ENCODE data around the gene FILIP1.

- TF ChIP-seq CTCF (IDR thresholded peaks at IDR 0.05): no peak
- no peak for TF ChIP-seq POLR2A (IDR thresholded peaks at IDR 0.05)
Observed at GRCh38 chr6:75370011-75370410, 123.6 kb downstream of the FILIP1 start.

All from body of pancreas (tissue), 4 donors.